Measurements from ENCODE around the gene INSRR. TPM values are rescaled to one million over a fixed set of nuclear protein-coding genes. Genes with fewer than 3 reads are reported as not detected.

The INSRR gene
- total RNA-seq, 1 experiment from 2014 or later = not detected

GRCh38 chr1:156898161-156898566 lies 39.2 kb upstream of the INSRR start:
- Histone ChIP-seq H3K9me3 (replicated peaks) (no peaks in the 10 kb centered on the region), H3K4me3 (no peak overlapping the region), H3K27ac (no peak overlapping the region), H3K27me3 (peaks cover 3% of the 10 kb centered on the region; the same call in 1 of the 2 replicates), H3K36me3 (no peaks in the 10 kb centered on the region), H3K4me1 (peaks cover 9% of the 10 kb centered on the region; the same call in 1 of the 2 replicates)
- no peak for DNase-seq

- Histone ChIP-seq H3K9me3 (replicated peaks) (no peaks in the 10 kb centered on the region), H3K27me3 (peaks cover 7% of the 10 kb centered on the region; the same call in 1 of the 2 replicates), H3K36me3 (no peaks in the 10 kb centered on the region), H3K4me1 (peaks cover 9% of the 10 kb centered on the region; the same call in 1 of the 2 replicates), H3K27ac (no peak overlapping the region), H3K4me3 (no peak overlapping the region)
- no peak for DNase-seq
These were observed 38.3 kb upstream of the INSRR start for GRCh38 chr1:156897078-156897825.

GRCh38 chr1:156896490-156897033 lies 37.6 kb upstream of the INSRR start:
- H3K27me3 ChIP-seq = peaks cover 7% of the 10 kb centered on the region; the same call in 1 of the 2 replicates
- no peaks in the 10 kb centered on the region for H3K9me3 ChIP-seq (replicated peaks)
- peaks cover 9% of the 10 kb centered on the region; the same call in 1 of the 2 replicates for H3K4me1 ChIP-seq
- H3K36me3 ChIP-seq = no peaks in the 10 kb centered on the region
- H3K4me3 ChIP-seq = no peak overlapping the region
- H3K27ac ChIP-seq = no peak overlapping the region
- no peak for DNase-seq

- no peak for DNase-seq
- Histone ChIP-seq H3K4me1 (peaks cover 9% of the 10 kb centered on the region; the same call in 1 of the 2 replicates), H3K27ac (no peak overlapping the region), H3K36me3 (no peaks in the 10 kb centered on the region), H3K4me3 (no peak overlapping the region), H3K9me3 (replicated peaks) (no peaks in the 10 kb centered on the region), H3K27me3 (peaks cover 7% of the 10 kb centered on the region; the same call in 1 of the 2 replicates)
These were observed 37.0 kb upstream of the INSRR start for GRCh38 chr1:156895927-156896326.

- H3K4me1 ChIP-seq = peaks cover 9% of the 10 kb centered on the region; the same call in 1 of the 2 replicates
- no peak for DNase-seq
- no peaks in the 10 kb centered on the region for H3K36me3 ChIP-seq
- H3K9me3 ChIP-seq (replicated peaks) = no peaks in the 10 kb centered on the region
- no peak overlapping the region for H3K27ac ChIP-seq
- H3K27me3 ChIP-seq = peaks cover 7% of the 10 kb centered on the region; the same call in 1 of the 2 replicates
- H3K4me3 ChIP-seq = no peak overlapping the region
These were observed 36.5 kb upstream of the INSRR start for GRCh38 chr1:156895455-156895812.

- Histone ChIP-seq H3K27ac (no peak overlapping the region), H3K4me3 (no peak overlapping the region), H3K27me3 (peaks cover 9% of the 10 kb centered on the region; the same call in 1 of the 2 replicates), H3K4me1 (peaks cover 9% of the 10 kb centered on the region; the same call in 1 of the 2 replicates), H3K9me3 (replicated peaks) (no peaks in the 10 kb centered on the region), H3K36me3 (no peaks in the 10 kb centered on the region)
- DNase-seq = no peak
These were observed 36.0 kb upstream of the INSRR start for GRCh38 chr1:156894711-156895454.

GRCh38 chr1:156894001-156894400 lies 35.1 kb upstream of the INSRR start:
- Histone ChIP-seq H3K9me3 (replicated peaks) (no peaks in the 10 kb centered on the region), H3K36me3 (no peaks in the 10 kb centered on the region), H3K4me1 (peaks cover 9% of the 10 kb centered on the region; the same call in 1 of the 2 replicates), H3K27me3 (peaks cover 7% of the 10 kb centered on the region; the same call in 1 of the 2 replicates), H3K27ac (no peak overlapping the region), H3K4me3 (no peak overlapping the region)
- DNase-seq = no peak

- Histone ChIP-seq H3K27ac (no peak within 1 kb of the TSS), H3K27me3 (peaks cover 7% of the 10 kb centered on the region; the same call in 1 of the 2 replicates), H3K4me1 (peaks cover 9% of the 10 kb centered on the region; the same call in 1 of the 2 replicates), H3K9me3 (replicated peaks) (no peaks in the 10 kb centered on the region), H3K36me3 (no peaks in the 10 kb centered on the region), H3K4me3 (no peak within 1 kb of the TSS)
- no peak for DNase-seq
These were observed 34.4 kb upstream of the INSRR start, which contains the start of gene PEAR1 for GRCh38 chr1:156893048-156893953. Gene PEAR1, plus strand, starts transcription at chr1:156893718. Its CDS starts 10,209 bp downstream, at chr1:156903927.

GRCh38 chr1:156892190-156893047 lies 33.5 kb upstream of the INSRR start:
- Histone ChIP-seq H3K36me3 (no peaks in the 10 kb centered on the region), H3K4me3 (no peak overlapping the region), H3K9me3 (replicated peaks) (no peaks in the 10 kb centered on the region), H3K27ac (no peak overlapping the region), H3K4me1 (peaks cover 7% of the 10 kb centered on the region; the same call in 1 of the 2 replicates), H3K27me3 (peaks cover 7% of the 10 kb centered on the region; the same call in 1 of the 2 replicates)
- peak; percentile 82 to 84 for DNase-seq

- no peaks in the 10 kb centered on the region for H3K36me3 ChIP-seq
- no peak overlapping the region for H3K4me3 ChIP-seq
- peak; percentile 71 to 87 for DNase-seq
- H3K27ac ChIP-seq = no peak overlapping the region
- H3K9me3 ChIP-seq (replicated peaks) = no peaks in the 10 kb centered on the region
- no peaks in the 10 kb centered on the region for H3K4me1 ChIP-seq
- H3K27me3 ChIP-seq = peaks cover 7% of the 10 kb centered on the region; the same call in 1 of the 2 replicates
These were observed 31.1 kb upstream of the INSRR start for GRCh38 chr1:156889802-156890580.

- H3K27ac ChIP-seq = no peak overlapping the region
- no peaks in the 10 kb centered on the region for H3K9me3 ChIP-seq (replicated peaks)
- no peaks in the 10 kb centered on the region for H3K4me1 ChIP-seq
- no peak for DNase-seq
- no peak overlapping the region for H3K4me3 ChIP-seq
- peaks cover 11% of the 10 kb centered on the region; the same call in 1 of the 2 replicates for H3K27me3 ChIP-seq
- H3K36me3 ChIP-seq = no peaks in the 10 kb centered on the region
These were observed 28.8 kb upstream of the INSRR start for GRCh38 chr1:156887734-156888133.

GRCh38 chr1:156887317-156887716 lies 28.4 kb upstream of the INSRR start:
- no peaks in the 10 kb centered on the region for H3K36me3 ChIP-seq
- no peak for DNase-seq
- no peaks in the 10 kb centered on the region for H3K9me3 ChIP-seq (replicated peaks)
- H3K27me3 ChIP-seq = peaks cover 11% of the 10 kb centered on the region; the same call in 1 of the 2 replicates
- no peaks in the 10 kb centered on the region for H3K4me1 ChIP-seq
- H3K4me3 ChIP-seq = no peak overlapping the region
- H3K27ac ChIP-seq = no peak overlapping the region

Measured in SJCRH30 (cell line).